Stimulated activated CD8-positive, alpha-beta memory T cell treated with anti-CD3 and anti-CD28 coated beads, Interleukin-7, amount 100 ng/mL, for 24 hours (primary cell): ENCODE data around the gene RB1.
"Not testable (repeated sequence)": the region's sequence is repeated elsewhere in the genome, so short reads cannot be mapped to it uniquely, and the experiment has no call there.

Experiments used
- DNase-seq: peaks from one replicate; pipeline ENCODE4 v3.0.0-alpha.2; 2020; ENCODE audit warnings: low read depth

RB1 gene

DNA sequence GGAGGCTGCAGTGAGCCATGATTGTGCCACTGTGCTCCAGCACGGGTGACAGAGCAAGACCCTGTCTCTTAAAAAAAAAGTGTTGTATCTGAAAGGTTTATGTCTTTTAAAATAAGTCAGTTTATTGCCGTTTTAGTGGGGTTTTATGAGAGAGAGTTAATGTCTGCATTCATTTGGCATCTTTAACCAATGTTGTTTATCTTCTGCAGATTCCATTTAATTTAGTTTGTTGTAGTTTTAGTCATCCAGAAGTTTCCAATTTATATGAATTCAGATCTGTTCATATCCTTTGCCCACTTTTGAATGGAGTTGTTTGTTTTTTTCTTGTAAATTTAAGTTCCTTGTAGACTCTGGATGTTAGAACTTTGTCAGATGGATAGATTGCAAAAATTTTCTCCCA lies 146.1 kb downstream of the RB1 start:
- no peak for DNase-seq

DNA sequence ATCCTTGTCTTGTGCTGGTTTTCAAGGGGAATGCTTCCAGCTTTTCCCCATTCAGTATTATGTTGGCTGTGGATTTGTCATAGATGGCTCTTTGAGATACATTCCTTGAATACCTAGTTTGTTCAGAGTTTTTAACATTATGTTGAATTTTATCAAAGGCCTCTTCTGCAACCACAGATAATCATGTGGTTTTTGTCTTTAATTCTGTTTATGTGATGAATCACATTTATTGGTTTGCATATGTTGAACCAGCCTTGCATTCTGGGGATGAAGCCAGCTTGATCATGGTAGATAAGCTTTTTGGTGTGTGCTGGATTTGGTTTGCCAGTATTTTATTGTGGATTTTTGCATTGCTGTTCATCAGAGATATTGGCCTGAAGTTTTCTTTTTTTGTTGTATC lies 147.6 kb downstream of the RB1 start:
- DNase-seq: not testable (repeated sequence)

DNA sequence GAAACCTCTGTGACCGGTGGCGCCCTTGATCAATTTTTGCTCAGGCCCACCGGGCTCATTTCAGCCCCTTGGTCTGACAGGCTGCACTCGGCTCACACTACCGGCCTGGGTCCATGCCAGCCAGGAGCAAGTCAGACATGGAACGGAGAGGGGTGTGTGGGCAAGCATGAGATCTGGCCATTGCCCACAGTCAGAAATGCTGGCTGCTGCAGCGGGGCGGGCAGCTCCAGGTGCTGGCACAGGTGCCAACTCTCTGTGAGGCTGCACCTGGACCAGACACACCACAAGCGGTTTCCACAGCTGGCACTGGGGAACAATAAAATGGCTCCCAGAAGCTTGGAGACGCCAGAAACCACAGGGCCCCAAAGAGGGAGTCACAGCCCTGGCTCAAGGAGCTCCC lies 153.0 kb downstream of the RB1 start:
- DNase-seq: no peak

DNA sequence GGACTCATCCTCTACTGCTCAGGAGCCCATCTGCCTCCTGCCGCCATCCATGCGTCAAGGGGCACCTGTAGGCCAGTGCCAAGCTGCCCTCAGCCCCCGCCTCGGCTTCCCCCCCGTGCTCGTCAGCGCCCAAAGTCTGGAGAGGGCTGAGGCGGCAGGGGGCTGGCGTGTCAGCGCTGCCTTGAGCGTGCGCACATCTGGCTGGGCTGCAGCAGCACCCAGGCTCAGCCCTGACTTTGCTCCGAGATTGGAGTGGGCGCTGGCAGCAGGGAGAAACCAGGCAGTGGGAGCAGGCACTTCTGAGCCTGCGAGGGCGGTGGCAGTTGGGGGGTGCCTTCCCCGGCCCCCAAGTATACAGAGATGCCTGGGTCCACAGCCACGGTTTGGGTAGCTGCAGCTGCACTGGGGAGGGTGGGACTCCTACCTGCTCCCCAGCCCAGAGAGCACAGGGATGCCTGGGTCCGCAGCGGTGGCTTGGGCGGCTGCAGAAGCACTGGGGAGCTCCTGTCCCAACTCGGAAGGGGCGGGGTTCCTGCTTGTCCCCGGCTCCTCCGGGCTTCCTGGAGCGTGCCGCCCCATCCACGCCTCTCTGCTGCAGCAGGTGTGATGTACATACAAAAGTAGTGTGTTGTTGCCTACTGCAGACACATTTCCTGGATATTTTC lies 154.2 kb downstream of the RB1 start:
- DNase-seq: no peak

DNA sequence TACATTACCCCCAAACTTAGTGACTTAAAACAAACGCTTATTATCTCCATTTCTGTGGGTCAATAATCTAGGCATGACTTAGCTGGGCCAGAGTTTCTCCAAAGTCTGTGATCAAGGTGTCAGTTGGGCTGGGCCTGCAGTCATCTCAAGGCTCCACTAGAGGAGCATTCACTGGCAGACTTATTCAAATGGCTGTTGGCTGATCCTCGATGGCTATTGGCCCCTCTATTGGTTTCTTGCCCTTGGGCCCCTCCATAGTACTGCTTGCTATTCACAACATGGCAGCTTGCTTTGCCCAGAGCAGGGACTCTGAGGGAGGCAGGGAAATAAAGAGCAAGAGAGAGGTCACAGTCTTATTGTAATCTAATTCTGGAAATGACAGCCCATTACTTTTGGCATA lies 171.7 kb downstream of the RB1 start:
- DNase-seq: no peak

DNA sequence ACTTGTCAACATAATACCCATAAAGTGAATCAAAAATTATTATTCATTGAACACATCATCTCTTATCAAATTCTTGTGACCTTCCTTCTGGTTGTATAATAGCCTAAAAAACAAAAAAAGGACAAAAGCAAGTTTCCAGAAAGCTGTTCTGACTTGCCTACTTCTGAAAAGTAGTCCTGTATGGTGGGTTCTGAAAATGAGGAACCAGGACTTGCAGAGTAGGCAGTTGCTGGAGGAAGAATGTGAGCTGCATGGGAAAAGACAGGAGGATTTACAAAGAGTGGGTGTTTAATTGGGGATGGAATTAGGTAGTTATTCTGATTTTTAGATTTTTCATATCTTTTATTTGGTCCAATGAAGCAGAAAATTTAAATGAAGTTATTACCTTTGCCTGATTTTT lies 172.7 kb downstream of the RB1 start:
- no peak for DNase-seq

DNA sequence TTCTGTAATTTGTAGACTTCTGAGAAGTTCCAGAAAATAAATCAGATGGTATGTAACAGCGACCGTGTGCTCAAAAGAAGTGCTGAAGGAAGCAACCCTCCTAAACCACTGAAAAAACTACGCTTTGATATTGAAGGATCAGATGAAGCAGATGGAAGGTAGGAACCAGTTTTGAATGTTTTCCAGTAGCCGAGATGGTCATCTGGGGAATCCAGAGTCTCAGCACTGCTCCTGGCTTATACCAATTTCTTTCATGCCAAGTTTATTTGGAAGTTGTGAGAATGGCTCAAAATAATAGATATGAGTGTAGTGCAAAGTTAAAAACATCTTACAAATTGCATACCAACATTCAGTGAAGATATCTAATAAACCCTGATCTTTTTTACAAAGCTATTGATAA lies 173.1 kb downstream of the RB1 start:
- DNase-seq: no peak

DNA sequence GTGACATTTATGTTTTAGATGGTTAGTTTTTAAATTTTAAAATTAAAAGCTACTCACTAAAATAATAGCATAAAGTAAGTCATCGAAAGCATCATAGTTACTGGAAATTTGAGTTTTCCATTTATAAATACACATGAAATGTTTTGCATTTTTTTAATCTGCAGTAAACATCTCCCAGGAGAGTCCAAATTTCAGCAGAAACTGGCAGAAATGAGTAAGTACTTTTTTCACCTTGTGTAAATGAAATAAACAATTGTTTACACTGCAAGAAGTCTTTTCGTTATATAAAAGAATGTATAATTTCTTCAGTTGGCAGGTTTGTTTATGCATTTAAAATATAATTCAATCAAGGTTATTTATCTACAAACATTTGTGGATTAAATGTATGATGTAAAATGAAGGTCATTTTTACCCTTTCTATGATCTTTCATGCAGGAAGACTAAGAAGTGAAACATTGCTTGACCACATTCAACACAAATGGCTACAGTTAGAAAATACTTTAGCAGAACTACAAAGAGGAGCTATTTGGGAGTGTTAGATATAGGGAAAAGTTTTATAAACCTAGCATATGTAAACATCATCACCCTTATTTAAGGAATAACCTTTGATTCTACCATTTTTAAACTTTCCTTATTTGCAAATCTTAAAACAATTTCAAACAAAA lies 173.8 kb downstream of the RB1 start:
- no peak for DNase-seq

DNA sequence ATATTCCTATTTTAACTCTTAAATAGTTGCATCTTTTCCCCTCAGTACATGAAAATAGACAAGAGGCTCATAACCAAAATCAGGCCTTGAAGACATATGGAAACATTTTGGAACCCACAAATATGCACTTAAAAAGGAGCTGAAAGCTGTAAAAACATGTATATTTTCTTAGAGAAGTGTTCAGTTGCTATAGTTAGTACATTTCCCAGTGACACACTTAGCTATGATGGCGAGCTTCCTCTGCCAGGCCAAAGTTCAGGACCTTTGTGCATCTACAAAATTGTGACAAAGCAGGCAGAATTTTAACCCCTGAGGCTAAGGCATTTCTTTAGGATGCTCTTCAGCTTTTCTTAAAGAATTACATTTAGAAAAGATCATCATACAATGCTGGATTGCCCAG lies 174.8 kb downstream of the RB1 start:
- DNase-seq: no peak

DNA sequence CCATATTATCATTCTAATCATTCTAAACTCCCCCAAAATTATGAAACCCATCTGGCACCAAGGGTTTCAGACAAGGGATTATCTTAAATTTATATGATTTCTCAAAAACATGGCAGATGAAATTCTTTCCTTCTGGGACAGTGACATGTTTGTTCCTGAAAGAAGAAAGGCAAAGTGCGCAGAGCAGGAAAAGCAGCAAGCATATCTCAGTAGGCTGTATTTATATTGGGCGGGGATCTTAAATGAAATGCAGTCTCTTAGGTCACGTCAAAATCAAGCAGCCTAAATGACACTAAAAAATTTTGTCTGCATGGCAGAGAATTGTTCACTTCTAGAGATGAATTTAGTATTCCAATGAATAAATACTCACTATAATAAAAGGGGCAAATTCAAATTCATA lies 180.0 kb downstream of the RB1 start:
- no peak for DNase-seq

DNA sequence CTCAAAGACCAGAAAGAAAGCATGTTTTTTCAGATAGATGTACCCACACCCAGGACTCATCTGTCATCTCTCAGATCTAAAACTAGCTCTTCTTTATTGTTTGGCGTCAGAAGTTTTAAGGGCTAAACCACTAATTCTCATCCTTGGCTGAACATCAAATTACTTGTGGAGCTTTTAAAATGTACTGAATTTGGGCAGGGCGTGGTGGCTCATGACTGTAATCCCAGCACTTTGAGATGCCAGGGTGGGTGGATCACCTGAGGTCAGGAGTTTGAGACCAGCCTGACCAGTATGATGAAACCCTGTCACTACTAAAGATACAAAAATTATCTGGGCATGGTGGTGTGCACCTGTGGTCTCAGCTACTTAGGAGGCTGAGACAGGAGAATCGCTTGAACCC lies 181.9 kb downstream of the RB1 start:
- DNase-seq: no peak

DNA sequence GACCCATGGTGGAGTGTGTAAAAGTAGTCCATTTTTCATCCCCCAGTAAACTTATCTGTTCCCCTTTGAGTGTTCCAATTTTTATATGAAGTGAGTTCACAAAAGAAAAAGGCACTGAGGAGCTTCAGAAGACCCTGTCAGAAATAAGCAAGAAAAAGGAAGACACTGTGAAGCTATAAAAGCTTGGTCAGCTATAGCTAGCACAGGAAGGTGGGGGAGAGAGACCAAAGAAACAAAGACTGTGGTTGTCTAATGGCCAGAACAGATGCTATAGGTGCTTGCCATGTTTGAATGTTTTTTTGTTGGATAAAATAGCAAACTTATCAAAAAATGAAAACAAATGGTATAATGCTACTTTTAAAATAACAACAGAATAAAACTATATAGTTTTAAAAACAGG lies 182.8 kb downstream of the RB1 start:
- no peak for DNase-seq

DNA sequence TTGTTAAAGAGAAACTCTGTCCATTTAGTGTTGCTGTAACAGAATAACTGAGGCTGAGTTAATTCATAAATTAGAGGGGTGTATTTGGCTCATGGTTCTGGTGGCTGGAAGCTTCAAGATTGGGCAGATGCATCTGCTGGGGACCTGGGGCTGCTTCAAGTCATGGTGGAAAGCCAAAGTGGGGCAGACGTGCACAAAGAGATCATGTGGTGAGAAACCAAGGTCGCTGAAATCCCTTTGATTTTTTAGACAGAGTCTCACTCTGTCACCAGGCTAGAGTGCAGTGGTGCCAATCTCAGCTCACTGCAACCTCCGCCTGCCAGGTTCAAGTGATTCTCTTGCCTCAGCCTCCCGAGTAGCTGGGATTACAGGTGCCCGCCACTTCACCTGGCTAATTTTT lies 183.3 kb downstream of the RB1 start:
- DNase-seq: no peak

DNA sequence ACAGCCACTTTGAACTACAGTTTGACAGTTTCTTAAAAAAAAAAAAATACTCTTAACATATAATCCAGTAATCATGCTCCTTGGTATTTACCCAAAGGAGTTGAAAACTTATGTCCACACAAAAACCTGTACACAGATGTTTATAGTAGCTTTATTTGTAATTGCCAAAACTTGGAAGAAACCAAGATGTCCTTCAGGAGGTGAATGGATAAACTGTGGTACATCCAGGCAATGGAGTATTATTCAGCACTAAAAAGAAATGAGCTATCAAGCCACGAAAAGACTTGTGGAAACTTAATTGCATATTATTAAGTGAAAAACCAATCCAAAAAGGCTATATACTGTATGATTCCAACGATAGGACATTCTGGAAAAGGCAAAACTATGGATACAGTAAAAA lies 184.4 kb downstream of the RB1 start:
- DNase-seq: no peak

DNA sequence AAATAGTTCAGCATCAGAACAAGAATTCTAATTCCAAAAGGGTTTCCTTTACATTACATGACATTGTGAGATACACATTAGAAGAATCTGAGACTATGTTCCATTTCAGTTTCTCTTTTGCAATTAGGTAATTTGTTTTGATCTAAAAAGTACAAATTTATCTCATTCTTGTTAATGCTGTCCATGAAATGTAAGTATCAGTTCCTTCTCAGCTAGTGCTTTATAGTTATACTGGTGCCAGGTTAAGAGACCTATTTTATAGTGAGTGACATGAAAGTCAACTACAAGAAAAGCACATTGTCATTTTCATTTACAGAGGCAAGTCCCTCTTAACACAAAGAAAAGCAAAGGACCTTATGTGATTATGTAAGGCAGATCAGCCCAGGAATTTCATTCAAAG lies 185.4 kb downstream of the RB1 start:
- DNase-seq: no peak

DNA sequence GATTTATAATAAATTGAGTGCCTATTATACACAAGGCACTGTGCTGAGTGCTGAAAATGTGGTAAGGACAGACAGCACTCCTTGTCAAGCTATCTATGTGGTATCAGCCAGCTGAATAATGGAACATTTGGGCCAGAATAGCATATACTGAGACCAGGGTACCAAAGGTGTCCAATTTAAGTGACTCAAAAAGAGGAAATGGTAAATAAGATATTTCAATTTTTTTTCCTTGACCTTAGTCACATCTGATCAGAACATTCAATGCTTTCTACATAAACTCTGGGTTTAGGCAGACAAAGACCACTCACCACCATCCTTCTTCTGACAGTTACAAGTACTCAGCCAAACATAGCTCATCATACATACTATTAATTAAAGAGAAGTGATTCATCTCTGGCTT lies 186.1 kb downstream of the RB1 start:
- no peak for DNase-seq

DNA sequence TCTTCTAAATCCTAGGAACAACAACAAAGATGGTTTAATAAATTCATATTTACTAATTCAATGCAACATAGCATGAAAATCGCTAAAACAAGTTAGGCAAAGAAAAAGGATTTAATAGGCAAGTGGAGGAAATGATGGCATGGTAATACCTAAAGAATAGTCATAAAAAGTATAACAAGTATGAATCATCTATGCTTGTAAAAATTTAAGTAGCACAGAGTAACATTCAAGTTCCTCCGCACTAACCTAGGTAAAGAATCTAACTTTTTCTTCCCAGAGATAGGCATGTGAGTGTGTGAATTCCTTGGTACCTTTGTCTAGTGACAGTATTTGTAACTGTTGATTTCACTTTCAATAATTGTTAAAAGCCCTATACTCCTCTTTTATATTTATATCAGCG lies 186.7 kb downstream of the RB1 start:
- no peak for DNase-seq

DNA sequence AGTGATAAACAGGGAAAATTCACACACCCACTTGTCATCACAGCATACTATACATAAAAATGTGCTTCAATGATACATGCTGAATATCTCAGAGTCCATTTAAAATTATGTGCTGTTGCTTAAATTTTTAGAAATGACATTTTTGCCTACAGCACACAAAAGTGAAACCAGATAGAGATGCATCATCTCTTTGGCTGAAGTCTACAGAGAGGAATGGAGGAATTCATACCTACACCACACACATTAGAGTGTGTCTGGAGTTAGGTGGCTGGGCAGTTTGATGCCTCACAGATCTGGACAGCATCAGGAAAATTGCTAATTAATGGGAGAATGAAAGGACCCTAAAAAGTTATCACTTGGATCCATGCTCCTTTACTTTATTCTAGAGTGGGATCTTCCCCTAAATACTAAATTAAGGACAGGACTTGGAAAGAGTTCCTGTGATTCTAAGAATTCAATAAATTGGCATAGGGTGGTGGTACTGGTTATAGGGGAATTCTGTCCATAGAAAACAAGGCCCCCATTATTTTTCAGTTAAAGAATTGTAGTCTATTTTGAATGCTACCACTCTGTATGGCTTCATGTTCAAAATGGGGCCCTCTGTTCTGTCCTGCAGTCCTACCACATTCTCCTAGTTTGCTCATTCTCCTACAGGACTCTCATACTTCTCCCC lies 188.0 kb downstream of the RB1 start:
- no peak for DNase-seq

DNA sequence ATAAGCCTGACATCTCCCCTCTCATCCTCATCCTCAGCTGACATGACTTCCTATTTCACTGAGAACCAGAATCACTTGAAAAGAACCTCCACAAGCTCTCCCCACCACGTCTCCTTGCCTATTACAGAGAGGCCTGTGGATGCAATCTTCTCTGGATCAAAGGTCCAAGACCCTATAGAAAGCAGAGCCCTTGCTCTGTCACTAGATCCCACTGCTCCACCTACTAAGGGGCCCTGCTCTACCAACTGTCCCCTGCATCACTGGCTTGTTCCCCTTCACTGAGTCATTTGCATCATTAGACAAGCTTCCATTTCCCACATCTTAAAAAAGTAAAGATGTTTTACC lies 188.5 kb downstream of the RB1 start:
- no peak for DNase-seq

DNA sequence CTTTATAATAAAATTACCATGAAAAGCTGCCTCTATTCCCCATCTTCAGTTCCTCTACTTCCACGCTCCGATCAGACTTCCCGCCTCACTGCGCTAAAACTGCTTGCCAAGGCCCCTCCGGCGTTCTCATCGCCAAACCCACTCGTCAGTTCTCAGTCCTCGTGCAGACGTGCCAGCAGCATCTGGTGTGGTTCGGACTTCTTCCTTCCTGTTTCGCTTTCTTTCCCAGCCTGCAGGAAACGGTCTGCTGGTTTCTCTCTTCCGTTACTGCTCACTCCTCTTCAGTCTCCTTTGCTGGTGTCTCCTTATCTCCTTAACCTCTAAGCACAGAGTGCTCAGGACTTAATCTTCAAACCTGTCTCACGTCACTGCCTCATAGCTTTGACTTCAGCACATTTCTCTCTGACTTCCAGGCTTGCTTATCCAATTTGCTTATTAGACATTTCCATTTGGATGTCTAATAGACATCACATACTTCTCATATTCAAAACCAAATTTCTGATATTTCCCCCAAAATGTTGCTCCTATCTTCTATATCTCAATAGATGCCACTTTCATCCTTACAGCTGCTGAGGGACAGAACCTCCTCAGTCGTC lies 189.0 kb downstream of the RB1 start:
- DNase-seq: no peak

DNA sequence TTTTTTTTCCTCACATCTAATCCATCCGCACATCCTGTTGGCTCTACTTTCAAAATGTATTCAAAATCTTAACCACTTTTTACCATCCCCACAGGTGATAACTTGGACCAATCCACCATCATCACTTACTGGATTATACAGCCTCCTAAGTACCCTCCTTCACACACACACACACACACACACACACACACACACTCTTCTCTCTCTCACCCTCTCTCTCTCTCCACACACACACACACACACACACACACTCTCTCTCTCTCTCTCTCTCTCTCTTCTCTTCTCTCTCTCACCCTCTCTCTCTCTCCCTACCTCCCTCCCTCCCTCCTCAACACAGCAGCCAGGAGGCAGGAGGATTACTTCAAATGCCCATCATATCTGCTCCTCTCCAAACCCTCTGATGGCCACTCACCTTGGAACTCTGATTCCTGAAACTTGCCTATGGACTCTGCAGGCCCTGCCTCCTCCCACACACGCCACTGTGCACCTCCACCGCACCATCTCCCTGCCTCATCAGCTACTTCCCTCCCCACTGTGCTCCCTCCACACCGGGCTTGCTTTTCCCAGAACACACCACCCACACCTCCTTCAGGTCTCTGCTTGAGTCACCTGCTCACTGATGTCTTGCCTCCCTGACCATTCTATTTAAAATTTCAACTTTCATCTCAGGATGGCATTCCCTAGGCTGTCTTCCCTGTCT lies 189.7 kb downstream of the RB1 start:
- DNase-seq: no peak

DNA sequence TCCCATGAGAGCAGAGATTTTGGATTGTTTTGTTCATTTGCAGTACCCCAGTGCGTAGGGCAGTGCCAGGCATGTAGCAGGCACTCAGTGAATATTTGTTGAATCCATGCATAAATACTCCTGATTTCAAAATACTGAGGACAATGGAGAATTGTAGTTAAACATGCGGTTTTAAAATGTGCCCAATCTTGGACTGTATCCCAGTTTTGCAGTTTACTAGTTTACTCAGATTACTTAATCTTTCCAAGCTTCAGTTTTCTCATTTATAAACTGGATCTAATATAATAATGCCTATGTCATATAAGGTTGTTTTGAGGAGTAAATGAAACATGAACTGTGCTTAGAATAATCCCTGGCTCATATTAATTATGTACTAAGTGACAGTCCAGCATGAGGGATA lies 190.3 kb downstream of the RB1 start:
- no peak for DNase-seq

DNA sequence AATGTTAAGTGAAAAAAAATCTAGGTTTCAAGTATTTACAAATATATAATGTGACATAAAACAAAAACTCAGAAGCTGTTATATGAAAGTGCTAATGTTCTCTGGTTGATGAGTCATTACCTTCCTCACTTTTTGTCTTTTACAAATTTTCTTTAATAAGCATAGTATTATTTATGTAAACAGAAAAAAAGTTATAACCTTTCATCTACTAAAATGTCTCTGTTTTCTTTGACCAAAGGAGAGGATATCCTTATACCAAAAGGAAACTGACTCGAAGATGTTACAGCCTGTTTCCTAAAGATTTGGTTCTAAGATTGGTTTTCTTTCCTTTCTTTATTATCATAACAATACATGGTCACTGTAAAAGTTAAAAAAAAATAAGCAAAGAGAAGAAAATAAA lies 191.3 kb downstream of the RB1 start:
- no peak for DNase-seq
